ENCODE measurements around the gene SLC19A1. TPM values are rescaled to one million over a fixed set of nuclear protein-coding genes. Genes with fewer than 3 reads are reported as not detected.
A peak's percentile ranks its signal among the peaks of the same experiment; 100 is the strongest.

The SLC19A1 gene
- total RNA-seq, 6 experiments from 2014 or later: 4.5 to 24.5 (median 15.7) TPM

- Histone ChIP-seq H3K4me3 (no peak overlapping the region), H3K27me3 (no peaks in the 10 kb centered on the region), H3K4me1 (peaks cover 0 to 32% (median 18%) of the 10 kb centered on the region in 4 donors), H3K9me3 (no peaks in the 10 kb centered on the region), H3K27ac (peak overlapping the region in 1 of 3 donors; percentile 67), H3K36me3 (no peaks in the 10 kb centered on the region)
- intact Hi-C loops (cut with DNase I): no loop called here
- DNase-seq: peak in 2 of 3 donors; percentile 48 to 55
- TF ChIP-seq CTCF (IDR thresholded peaks at IDR 0.05) (no peak), POLR2A (IDR thresholded peaks at IDR 0.05) (no peak)
- 100% methylated on average over 4 of the region's 31 CpGs for WGBS (ENCODE audit: insufficient coverage, low coverage, low lambda C conversion rate, missing lambda C conversion rate)
- no peak for ATAC-seq
These were observed 5.7 kb downstream of the SLC19A1 start for GRCh38 chr21:45536301-45537081.

GRCh38 chr21:45535341-45536081 lies 6.7 kb downstream of the SLC19A1 start:
- Histone ChIP-seq H3K27ac (peak overlapping the region in 2 of 3 donors; percentile 63 to 67), H3K9me3 (no peaks in the 10 kb centered on the region), H3K27me3 (no peaks in the 10 kb centered on the region), H3K4me1 (peaks cover 0 to 32% (median 18%) of the 10 kb centered on the region in 4 donors), H3K36me3 (no peaks in the 10 kb centered on the region), H3K4me3 (no peak overlapping the region)
- TF ChIP-seq CTCF (IDR thresholded peaks at IDR 0.05): no peak
- TF ChIP-seq POLR2A (IDR thresholded peaks at IDR 0.05): no peak
- peak; percentile 56 to 76 (median 64) for DNase-seq
- peak in 3 of 4 donors; percentile 3 to 45 (median 32) for ATAC-seq
- intact Hi-C loops (cut with DNase I): no loop called here
- 0% methylated on average over 2 of the region's 34 CpGs for WGBS (ENCODE audit: insufficient coverage, low coverage, low lambda C conversion rate, missing lambda C conversion rate)

GRCh38 chr21:45534636-45535331 lies 7.5 kb downstream of the SLC19A1 start:
- ATAC-seq: peak; percentile 77 to 87 (median 84)
- Histone ChIP-seq H3K27ac (peak overlapping the region in 2 of 3 donors; percentile 63 to 67), H3K9me3 (no peaks in the 10 kb centered on the region), H3K4me1 (peaks cover 0 to 32% (median 18%) of the 10 kb centered on the region in 4 donors), H3K36me3 (no peaks in the 10 kb centered on the region), H3K4me3 (peak overlapping the region in 1 of 3 donors; percentile 45), H3K27me3 (no peaks in the 10 kb centered on the region)
- TF ChIP-seq POLR2A (IDR thresholded peaks at IDR 0.05) (peak; percentile 40), CTCF (IDR thresholded peaks at IDR 0.05) (no peak)
- peak; percentile 87 to 99 (median 95) for DNase-seq
- 27% methylated on average over 11 of the region's 28 CpGs for WGBS (ENCODE audit: insufficient coverage, low coverage, low lambda C conversion rate, missing lambda C conversion rate)
- intact Hi-C loops (cut with DNase I): no loop called here

GRCh38 chr21:45533846-45534635 lies 8.2 kb downstream of the SLC19A1 start:
- 46% methylated on average over 4 of the region's 20 CpGs for WGBS (ENCODE audit: insufficient coverage, low coverage, low lambda C conversion rate, missing lambda C conversion rate)
- Histone ChIP-seq H3K36me3 (no peaks in the 10 kb centered on the region), H3K9me3 (no peaks in the 10 kb centered on the region), H3K4me1 (peaks cover 0 to 33% (median 18%) of the 10 kb centered on the region in 4 donors), H3K27me3 (no peaks in the 10 kb centered on the region), H3K4me3 (peak overlapping the region in 1 of 3 donors; percentile 45), H3K27ac (peak overlapping the region in 2 of 3 donors; percentile 38 to 67)
- TF ChIP-seq POLR2A (IDR thresholded peaks at IDR 0.05) (no peak), CTCF (IDR thresholded peaks at IDR 0.05) (no peak)
- ATAC-seq (peak; percentile 51 to 68 (median 61)), DNase-seq (peak; percentile 42 to 85 (median 76))
- intact Hi-C loops (cut with DNase I): no loop called here

All from right lobe of liver (tissue), 6 donors.